AG09319 (cell line): Measurements from ENCODE around the gene ARHGAP22.

Source experiments
- DNase-seq: peaks from one replicate; pipeline ENCODE4 v3.0.0-alpha.2; 2010; ENCODE audit warnings: low read depth; ENCODE audit errors: extremely low read depth
- TF ChIP-seq, protein P1 (sequence below): IDR thresholded peaks from 2 replicates; pipeline ENCODE4 v1.5.1; 2011; ENCODE audit warnings: low read depth, mild to moderate bottlenecking, inconsistent platforms, low read length, moderate library complexity

Gene ARHGAP22

GRCh38 chr10:48439581-48440041 lies 165.3 kb downstream of the ARHGAP22 start:
- TF ChIP-seq, protein P1, sequence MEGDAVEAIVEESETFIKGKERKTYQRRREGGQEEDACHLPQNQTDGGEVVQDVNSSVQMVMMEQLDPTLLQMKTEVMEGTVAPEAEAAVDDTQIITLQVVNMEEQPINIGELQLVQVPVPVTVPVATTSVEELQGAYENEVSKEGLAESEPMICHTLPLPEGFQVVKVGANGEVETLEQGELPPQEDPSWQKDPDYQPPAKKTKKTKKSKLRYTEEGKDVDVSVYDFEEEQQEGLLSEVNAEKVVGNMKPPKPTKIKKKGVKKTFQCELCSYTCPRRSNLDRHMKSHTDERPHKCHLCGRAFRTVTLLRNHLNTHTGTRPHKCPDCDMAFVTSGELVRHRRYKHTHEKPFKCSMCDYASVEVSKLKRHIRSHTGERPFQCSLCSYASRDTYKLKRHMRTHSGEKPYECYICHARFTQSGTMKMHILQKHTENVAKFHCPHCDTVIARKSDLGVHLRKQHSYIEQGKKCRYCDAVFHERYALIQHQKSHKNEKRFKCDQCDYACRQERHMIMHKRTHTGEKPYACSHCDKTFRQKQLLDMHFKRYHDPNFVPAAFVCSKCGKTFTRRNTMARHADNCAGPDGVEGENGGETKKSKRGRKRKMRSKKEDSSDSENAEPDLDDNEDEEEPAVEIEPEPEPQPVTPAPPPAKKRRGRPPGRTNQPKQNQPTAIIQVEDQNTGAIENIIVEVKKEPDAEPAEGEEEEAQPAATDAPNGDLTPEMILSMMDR: no peak
- DNase-seq: no peak

DNA sequence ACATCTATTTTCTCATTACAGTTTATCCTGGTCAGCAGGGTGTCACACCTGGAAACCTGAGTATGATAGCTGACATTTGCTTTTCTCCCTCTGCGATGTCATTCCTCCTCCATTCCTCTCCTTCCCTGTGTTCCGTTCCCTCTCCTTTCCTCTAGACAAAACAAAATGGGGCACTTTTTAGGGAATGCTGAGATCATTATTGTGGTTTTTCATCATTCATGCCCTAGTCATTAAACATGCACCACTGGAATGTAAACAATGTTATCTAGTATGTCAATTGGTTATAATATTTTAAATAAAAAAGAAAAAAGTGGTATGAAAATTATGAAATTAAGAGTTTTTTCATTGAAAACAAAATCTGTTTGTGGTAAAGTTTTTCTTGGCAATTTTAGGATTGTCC lies 165.8 kb downstream of the ARHGAP22 start:
- DNase-seq: no peak
- TF ChIP-seq, protein P1: no peak

DNA sequence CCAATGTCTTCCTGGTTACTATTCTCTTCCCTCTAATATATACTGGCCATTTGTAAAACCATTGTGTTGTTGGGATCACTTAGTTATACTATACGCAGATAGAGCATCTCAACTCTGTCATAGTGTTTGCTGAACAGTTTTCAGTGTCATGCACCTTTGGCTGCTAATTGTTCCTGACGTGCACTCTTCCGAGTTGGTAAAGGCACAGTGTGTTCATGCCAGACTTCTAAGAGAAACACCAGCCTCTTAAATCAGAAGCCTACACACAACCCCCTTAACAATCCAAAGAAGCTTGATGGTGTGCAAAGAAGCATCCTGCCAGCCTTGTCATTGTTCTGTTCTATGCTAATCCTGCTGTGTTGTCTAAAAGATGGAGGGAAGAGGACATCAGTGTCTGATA lies 167.3 kb downstream of the ARHGAP22 start:
- no peak for DNase-seq
- TF ChIP-seq, protein P1: no peak

DNA sequence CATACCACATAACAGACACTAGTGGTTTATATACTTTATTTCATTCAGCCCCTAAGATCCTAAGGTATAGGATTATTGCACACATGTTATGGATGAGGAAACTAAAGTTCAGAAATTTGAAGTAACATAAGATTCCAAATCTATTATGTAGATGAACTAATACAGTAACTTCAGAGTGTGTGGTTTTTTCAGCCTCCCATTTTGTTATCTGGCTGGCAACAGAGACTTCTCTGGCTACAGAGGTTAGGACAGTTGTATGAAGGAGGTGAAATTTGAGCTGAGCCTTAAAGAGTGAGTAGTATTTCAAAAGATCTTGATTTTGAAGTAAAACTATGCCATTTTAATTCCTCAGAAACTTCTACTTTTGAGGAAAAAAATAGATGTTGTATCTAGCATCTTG lies 173.0 kb downstream of the ARHGAP22 start:
- no peak for DNase-seq
- TF ChIP-seq, protein P1: no peak

DNA sequence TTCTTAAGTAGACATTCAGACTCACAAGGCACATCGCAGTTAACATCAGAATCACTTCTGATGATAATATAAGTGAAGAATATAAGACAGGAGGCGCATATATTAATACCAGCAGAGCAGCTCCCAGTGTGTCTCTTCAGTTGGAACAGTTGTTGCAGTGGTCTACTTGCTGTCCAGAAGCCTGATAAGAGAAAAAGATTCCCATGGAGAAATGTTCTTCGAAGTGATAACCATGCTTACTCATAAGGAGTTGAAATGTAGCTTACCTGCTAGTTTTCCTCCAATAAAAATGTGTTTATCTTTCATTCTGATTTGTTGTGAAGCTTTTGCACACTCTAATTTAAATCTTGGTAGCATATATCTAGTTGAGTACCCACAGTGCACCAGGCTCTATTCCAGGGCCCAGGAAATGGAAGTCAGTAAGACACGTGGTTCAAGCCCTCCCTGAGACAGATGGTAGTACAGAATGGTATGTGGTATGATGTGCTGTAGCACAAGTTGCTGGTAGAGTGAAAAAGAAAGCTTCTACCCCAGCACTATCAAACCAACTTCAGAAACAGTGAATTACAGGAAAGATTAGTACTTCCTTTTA lies 174.4 kb downstream of the ARHGAP22 start:
- DNase-seq: no peak
- TF ChIP-seq, protein P1: no peak

- DNase-seq: no peak
- TF ChIP-seq, protein P1: no peak
These were observed 175.6 kb downstream of the ARHGAP22 start for GRCh38 chr10:48429309-48429708.

DNA sequence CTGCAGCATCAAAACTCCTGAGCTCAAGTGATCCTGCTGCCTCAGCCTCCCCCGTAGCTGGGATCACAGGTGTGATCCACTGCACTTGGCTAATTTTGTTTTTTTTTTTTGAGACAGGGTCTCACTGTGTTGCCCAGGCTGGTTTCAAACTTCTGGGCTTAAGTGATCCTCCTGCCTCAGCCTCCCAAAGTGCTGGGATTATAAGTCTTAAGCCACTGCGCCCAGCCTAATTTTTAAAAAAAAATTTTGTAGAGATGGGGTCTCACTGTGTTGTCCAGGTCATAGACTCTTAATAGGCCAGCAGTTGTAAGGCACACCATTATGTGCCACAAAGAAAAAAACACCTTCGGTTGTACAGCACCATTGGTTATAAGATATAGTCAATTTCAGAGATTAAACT lies 176.0 kb downstream of the ARHGAP22 start:
- DNase-seq: no peak
- TF ChIP-seq, protein P1: no peak
